ENCODE results near the gene FGF10.

The FGF10 gene

GRCh38 chr5:44260793-44261192 lies 128.4 kb downstream of the FGF10 start:
- no peak for DNase-seq (ENCODE audit: low read depth in 2 of 3, low spot score in 2 of 3)

GRCh38 chr5:44257653-44258365 lies 131.4 kb downstream of the FGF10 start:
- DNase-seq (ENCODE audit: low read depth in 2 of 3, low spot score in 2 of 3): no peak

GRCh38 chr5:44257221-44257620 lies 132.0 kb downstream of the FGF10 start:
- no peak for DNase-seq (ENCODE audit: low read depth in 2 of 3, low spot score in 2 of 3)

Data from activated CD8-positive, alpha-beta memory T cell treated with anti-CD3 and anti-CD28 coated beads for 48 hours (primary cell).